ENCODE data around the gene FAM162B.
"Not testable (repeated sequence)": the region's sequence is repeated elsewhere in the genome, so short reads cannot be mapped to it uniquely, and the experiment has no call there.

FAM162B gene

GRCh38 chr6:116726947-116727346, 38.6 kb downstream of the FAM162B start:
- DNase-seq (ENCODE audit: low spot score): no peak

- no peak for DNase-seq (ENCODE audit: low spot score)
Measured at GRCh38 chr6:116714761-116715160, 50.8 kb downstream of the FAM162B start.

DNA sequence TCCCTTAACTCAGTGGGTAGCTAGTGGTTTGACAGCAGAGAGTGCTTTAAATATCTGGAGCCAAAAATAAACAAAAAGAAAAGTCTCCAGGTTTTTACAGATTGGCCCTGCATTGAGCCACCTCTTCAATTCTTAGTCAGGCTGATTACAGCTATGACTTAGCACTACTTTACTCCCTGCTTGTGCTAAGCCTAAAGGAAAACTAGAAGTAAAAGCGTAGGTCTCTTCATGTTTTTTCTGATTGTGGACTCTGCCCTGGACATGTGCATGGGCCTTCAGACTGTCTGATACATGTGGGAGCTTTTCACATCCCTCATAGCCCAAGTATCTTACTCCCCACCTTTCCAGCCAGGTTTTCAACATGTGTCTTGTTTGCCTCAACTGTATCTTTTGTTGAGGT, 51.2 kb downstream of the FAM162B start:
- no peak for DNase-seq (ENCODE audit: low spot score)

- no peak for DNase-seq (ENCODE audit: low spot score)
Measured at GRCh38 chr6:116705917-116706316, 59.6 kb downstream of the FAM162B start.

DNA sequence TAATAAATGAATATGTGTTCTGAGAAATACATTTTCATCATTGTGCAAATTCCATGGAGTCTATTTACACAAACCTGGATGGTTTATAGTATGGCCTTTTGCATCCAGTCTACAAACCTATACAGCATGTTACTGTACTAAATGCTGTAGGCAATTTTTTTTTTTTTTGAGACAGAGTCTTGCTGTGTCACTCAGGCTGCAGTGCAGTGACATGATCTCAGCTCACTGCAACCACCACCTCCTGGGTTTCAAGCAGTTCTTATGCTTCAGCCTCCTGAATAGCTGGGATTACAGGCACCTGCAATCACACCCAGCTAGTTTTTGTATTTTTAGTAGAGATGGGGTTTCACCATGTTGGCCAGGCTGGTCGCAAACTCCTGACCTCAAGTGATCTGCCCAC, 61.6 kb downstream of the FAM162B start:
- DNase-seq (ENCODE audit: low spot score): not testable (repeated sequence)
